AG04449 (cell line): ENCODE results near the gene UBASH3B.

ENCODE experiments used
- CTCF ChIA-PET: fragments of 350-600 bp; formaldehyde crosslinking; extraction: SDS; loops from one replicate; lab custom pipeline; 2021; ENCODE audit warnings: antibody characterized with exemption; lab: Yijun Ruan, JAX
- POLR2A ChIA-PET: fragments of 400-600, 350-600 bp; formaldehyde crosslinking; extraction: SDS; loops from one replicate; lab custom pipeline; 2020; ENCODE audit warnings: antibody characterized with exemption, inconsistent platforms; lab: Yijun Ruan, JAX
- DNase-seq: peaks from one replicate; pipeline ENCODE4 v3.0.0-alpha.2; 2010; ENCODE audit warnings: low read depth, low spot score
- H3K4me3 ChIP-seq: 2 replicates; pipeline ENCODE4 v1.5.1; 2011; ENCODE audit warnings: low read depth, mild to moderate bottlenecking, control low read depth, low read length
- TF ChIP-seq, protein P1 (sequence below): IDR thresholded peaks from one replicate; pipeline ENCODE4 v1.5.1; 2011; ENCODE audit warnings: mild to moderate bottlenecking, moderate library complexity, low read length, control low read depth, inconsistent platforms; ENCODE audit not compliant: insufficient read depth; ENCODE audit errors: missing control alignments

UBASH3B gene

GRCh38 chr11:122632181-122632824, 23.2 kb upstream of the UBASH3B start:
- POLR2A ChIA-PET = interaction anchor here (0.7 kb wide), 1 partner anchor 224 kb away, joined by 3 read pairs; no protein-coding TSS in a partner anchor

DNA sequence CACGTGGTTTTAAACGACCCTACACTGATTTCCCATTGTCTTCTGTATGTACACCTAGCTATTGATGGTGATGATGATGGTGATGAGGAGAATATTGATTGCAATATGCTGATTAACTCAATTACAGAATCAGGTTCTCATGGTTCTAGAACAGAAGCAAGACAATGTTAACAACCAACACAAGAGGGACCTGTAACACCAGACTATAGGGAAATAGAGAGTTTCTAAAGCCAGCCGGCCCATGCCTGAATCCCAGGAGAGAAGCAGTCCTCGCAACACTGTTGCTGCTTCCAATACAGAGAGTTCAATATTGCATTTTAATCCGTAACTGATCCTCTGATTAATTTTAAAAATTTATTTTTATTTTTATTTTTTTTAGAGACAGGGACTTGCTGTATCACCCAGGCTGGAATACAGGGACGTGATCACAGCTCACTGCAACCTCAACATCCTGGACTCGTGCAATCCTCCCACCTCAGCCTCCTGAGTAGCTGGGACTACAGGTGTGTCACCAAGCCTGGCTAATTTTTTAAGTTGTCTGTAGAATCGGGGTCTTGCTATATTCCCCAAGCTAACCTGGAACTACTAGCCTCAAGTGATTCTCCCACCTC, 22.2 kb upstream of the UBASH3B start:
- CTCF ChIA-PET = interaction anchor here (0.7 to 20.5 kb wide), 33 partner anchors 9 to 390 kb away, joined by 3 to 645 read pairs (median 5); no protein-coding TSS in a partner anchor

More at GRCh38 chr11:122632181-122632824, 23.2 kb upstream of the UBASH3B start:
- no peak overlapping the region for H3K4me3 ChIP-seq
- no peak for DNase-seq
- TF ChIP-seq, protein P1, sequence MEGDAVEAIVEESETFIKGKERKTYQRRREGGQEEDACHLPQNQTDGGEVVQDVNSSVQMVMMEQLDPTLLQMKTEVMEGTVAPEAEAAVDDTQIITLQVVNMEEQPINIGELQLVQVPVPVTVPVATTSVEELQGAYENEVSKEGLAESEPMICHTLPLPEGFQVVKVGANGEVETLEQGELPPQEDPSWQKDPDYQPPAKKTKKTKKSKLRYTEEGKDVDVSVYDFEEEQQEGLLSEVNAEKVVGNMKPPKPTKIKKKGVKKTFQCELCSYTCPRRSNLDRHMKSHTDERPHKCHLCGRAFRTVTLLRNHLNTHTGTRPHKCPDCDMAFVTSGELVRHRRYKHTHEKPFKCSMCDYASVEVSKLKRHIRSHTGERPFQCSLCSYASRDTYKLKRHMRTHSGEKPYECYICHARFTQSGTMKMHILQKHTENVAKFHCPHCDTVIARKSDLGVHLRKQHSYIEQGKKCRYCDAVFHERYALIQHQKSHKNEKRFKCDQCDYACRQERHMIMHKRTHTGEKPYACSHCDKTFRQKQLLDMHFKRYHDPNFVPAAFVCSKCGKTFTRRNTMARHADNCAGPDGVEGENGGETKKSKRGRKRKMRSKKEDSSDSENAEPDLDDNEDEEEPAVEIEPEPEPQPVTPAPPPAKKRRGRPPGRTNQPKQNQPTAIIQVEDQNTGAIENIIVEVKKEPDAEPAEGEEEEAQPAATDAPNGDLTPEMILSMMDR = no peak
- CTCF ChIA-PET = interaction anchor here (0.7 to 20.5 kb wide), 34 partner anchors 10 to 391 kb away, joined by 3 to 645 read pairs (median 4); no protein-coding TSS in a partner anchor

GRCh38 chr11:122634501-122634900, 21.0 kb upstream of the UBASH3B start:
- no peak overlapping the region for H3K4me3 ChIP-seq
- TF ChIP-seq, protein P1 = no peak
- ChIA-PET POLR2A (interaction anchor here (1.2 kb wide), 1 partner anchor 13 kb away, joined by 4 read pairs; no protein-coding TSS in a partner anchor), CTCF (interaction anchor here (1.7 to 20.5 kb wide), 10 partner anchors 12 to 389 kb away, joined by 4 to 645 read pairs (median 22); no protein-coding TSS in a partner anchor)
- DNase-seq = no peak

More for the DNA sequence above, 22.2 kb upstream of the UBASH3B start:
- POLR2A ChIA-PET = interaction anchor here (1.2 kb wide), 1 partner anchor 14 kb away, joined by 4 read pairs; no protein-coding TSS in a partner anchor
- H3K4me3 ChIP-seq = no peak overlapping the region
- TF ChIP-seq, protein P1 = peak; percentile 55
- DNase-seq = no peak

DNA sequence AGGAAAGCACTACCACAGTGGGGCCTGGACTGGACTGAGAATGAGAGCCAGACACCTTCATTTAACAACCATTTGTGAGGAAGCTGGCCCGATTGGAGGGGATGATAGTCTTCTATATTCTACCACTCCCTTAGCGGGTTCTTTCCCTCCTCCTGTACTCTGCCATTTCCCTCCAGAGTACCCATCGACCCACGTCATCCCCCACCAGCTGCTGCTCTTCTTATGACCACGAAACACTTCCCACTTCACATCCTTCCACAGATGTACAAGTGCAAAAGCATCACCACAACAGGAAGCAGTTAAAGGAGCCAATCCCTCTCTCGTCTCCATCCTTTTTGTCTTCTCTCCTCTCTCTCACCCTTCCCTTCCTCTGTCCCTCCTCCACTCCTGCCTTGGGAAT, 18.0 kb upstream of the UBASH3B start:
- CTCF ChIA-PET = interaction anchor here (0.8 to 20.5 kb wide), 6 partner anchors 10 to 385 kb away, joined by 3 to 645 read pairs (median 15); no protein-coding TSS in a partner anchor
- TF ChIP-seq, protein P1 = no peak
- POLR2A ChIA-PET = interaction anchor here (0.5 kb wide), 1 partner anchor 215 kb away, joined by 5 read pairs; no protein-coding TSS in a partner anchor
- H3K4me3 ChIP-seq = no peak overlapping the region
- DNase-seq = no peak

DNA sequence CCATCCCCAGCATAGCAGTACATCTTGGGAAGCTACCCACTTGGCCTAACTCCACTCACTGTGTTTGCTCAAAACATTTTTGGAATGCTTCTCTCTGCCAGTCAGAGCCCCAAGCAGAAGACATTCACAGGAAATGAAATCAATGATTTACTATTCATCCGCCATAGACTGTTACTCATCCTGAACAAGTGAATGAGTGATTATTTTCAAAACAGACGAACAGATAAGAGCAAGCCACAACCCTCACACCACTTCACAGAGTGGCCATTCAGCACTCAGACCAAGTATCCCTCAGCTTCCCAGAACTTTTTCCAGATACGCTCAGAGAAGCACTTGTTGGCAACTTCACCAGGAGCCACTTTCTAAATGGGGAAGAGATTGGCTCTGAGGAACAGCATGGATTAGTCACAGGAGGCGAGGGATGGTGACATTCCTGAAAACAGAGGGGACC, 13.0 kb upstream of the UBASH3B start:
- DNase-seq = peak; percentile 84
- TF ChIP-seq, protein P1 = no peak
- ChIA-PET CTCF (interaction anchor here (0.6 to 20.5 kb wide), 6 partner anchors 9 to 379 kb away, joined by 3 to 645 read pairs (median 4); no protein-coding TSS in a partner anchor), POLR2A (interaction anchor here (0.5 to 1.8 kb wide), 4 partner anchors 14 to 214 kb away, joined by 3 to 6 read pairs (median 4); no protein-coding TSS in a partner anchor)
- no peak overlapping the region for H3K4me3 ChIP-seq
